ENCODE measurements around the gene F11R.
"Not testable (repeated sequence)": the region's sequence is repeated elsewhere in the genome, so short reads cannot be mapped to it uniquely, and the experiment has no call there.

F11R gene

DNA sequence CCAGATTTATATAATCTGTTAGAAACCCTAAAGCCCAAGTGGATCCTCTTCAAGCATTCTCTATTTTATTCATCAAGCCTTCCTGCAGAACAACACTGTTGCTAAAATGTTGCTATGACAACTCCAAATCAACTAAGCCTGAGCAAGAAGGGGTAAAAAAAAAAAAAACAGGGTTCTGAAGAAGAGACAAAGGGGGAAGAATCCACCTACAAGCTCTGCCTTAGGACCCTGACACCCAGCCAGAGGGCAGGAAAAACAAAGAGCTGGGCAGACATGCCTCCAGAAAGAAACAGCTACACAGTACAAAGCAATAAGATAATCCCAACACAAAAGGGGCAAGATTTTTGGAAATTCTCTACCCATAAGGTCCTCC lies 23.6 kb upstream of the F11R start:
- DNase-seq (ENCODE audit: low spot score), result no peak

DNA sequence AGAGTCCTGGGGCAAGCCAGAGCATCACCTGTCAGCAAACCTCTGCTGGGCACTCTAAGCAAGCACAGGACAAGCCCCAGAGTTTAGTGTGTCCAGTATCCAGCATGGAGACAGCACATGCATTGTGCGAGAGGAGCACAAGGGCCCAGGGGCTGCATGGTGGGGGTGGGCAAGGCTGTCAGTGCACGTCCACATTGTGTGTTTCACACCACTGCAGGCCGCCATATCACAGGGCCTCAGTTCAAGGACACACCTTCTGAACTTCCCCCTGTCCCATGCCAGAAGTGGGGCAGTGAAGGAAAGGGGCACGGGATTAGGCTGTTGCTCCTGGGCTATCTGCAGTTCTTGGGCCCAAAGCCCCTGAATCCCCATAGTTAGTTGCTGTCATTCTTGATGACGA lies 18.6 kb upstream of the F11R start:
- no peak for DNase-seq (ENCODE audit: low spot score)

DNA sequence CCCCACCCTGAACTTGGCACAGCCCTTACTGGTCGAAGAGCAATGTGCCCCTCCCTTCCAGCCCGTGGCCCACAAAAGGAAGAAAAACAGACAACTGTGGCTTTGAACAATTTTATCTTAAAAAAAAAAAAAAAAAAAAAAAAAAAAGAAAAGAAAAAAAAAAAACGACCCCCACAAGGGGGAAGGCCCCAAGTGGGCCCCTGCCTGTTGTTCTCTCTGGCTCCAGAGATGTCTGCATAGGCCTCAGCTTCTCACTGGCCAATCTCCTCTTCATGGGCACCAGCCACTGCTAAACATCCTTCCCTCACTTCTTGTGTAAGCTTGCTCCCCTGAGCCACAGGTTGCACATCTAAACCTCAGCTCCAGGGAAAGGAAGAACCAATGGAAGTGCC lies 18.2 kb upstream of the F11R start:
- no peak for DNase-seq (ENCODE audit: low spot score)

- peak; percentile 95 for DNase-seq (ENCODE audit: low spot score)
Measured at GRCh38 chr1:161038523-161039153, 17.7 kb upstream of the F11R start, which contains the start of gene TSTD1. Gene TSTD1 (minus strand): TSS chr1:161038964. CDS start chr1:161038889, 75 bp downstream.

DNA sequence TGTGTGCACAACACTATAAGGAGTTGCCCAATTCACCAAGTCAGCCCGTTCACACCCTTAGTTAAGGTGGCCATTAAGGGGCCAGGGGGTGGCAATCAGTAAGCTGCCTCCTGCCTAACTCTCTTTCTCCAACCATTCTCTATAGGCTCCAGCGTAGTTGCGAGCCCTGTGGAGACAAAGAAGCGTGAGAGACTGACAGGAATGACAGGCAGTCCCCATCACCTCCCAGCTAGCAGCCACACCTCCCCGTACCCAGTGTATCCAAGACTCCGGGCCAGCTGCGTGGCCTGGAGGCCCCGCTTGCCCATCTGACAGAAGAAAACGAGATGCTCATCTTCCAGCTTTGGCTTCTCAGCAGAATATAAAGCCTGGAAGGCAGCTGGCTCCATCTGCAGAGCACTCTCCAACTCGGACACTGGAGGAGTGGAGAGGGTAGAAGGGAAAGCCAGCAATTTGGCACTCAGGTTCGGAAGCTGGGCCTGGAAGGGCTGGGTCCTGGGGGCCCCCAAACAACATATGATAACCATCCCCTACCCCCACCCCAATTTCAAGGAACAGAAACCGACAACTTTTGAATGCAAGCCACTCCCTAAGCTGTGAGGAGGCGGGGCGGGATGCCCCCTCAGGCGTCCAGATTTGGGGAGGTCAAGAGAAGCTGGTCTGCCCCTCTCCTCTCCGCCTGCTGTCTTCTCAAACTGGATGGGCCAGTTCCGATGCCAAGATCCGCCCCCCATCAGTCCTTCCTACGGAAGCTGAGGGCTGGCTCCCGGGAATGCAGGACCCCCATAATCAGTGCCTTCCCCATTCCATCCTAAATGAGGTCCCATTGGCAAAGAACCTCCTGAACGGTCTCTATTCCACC lies 16.9 kb upstream of the F11R start:
- DNase-seq (ENCODE audit: low spot score), result no peak

DNA sequence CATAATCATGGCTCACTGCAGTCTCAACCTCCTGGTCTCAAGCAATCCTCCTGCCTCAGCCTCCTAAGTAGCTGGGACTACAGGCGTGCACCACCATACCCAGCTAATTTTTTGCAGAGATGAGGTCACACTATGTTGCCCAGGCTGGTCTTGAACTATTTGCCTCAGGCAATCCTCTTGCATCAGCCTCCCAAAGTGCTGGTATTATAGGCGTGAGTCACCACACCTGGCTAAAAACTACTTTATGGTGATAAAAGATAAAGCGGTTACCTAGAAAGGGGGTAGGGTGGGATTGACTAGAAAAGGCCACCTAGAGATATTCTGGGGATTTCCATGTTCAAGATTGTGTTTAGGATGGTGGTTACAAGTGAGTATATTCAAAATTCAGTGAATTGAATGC lies 12.8 kb upstream of the F11R start:
- DNase-seq (ENCODE audit: low spot score), result no peak

- DNase-seq (ENCODE audit: low spot score), result no peak
Measured at GRCh38 chr1:161032409-161032808, 11.5 kb upstream of the F11R start.

- DNase-seq (ENCODE audit: low spot score), result no peak
Measured at GRCh38 chr1:161031874-161032273, 10.9 kb upstream of the F11R start.

DNA sequence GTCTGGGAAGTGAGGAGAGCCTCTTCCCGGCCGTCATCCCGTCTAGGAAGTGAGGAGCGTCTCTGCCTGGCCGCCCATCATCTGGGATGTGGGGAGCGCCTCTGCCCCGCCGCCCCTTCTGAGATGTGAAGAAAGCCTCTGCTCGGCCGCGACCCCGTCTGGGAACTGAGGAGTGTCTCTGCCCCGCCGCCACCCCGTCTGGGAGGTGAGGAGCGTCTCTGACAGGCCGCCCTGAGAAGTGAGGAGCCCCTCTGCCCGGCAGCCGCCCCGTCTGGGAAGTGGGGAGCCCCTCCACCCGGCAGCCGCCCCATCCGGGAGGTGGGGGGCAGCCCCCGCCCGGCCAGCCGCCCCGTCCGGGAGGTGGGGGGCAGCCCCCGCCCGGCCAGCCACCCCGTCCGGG lies 8.5 kb upstream of the F11R start:
- not testable (repeated sequence) for DNase-seq (ENCODE audit: low spot score)

DNA sequence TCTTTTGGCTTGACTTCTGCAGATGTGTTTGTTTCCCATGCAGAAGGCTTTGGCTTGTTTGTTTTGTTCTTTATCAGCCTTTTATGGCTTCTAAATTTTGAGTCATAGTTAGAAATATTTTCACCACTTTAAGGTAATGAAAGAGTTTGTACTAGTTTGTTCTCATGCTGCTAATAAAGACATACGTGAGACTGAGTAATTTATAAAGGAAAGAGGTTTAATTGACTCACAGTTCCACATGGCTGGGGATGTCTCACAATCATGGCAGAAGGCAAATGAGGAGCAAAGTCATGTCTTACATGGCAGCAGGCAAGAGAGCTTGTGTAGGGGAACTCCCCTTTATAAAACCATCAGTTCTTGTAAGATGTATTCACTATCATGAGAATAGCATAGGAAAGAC lies 6.0 kb upstream of the F11R start:
- DNase-seq (ENCODE audit: low spot score), result not testable (repeated sequence)

DNA sequence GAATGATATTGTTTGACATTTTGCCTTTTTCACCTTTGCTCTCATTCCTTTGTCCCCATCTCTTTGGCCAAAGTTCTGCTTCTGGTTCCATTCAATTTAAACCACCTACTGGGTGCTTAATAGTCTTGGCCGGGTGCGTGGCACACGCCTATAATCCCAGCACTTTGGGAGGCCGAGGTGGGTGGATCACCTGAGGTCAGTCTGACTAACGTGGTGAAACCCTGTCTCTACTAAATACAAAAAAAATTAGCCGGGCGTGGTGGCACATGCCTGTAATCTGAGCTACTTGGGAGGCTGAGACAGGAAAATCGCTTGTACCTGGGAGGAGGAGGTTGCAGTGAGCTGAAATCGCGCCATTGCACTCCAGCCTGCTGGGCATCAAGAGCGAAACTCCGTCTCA lies 1.5 kb upstream of the F11R start:
- not testable (repeated sequence) for DNase-seq (ENCODE audit: low spot score)

GRCh38 chr1:161021970-161022353 lies 1.0 kb upstream of the F11R start:
- no peak for DNase-seq (ENCODE audit: low spot score)

- DNase-seq (ENCODE audit: low spot score), result peak; percentile 94
Measured at GRCh38 chr1:161021165-161021969, 415 bp upstream of the F11R start.

DNA sequence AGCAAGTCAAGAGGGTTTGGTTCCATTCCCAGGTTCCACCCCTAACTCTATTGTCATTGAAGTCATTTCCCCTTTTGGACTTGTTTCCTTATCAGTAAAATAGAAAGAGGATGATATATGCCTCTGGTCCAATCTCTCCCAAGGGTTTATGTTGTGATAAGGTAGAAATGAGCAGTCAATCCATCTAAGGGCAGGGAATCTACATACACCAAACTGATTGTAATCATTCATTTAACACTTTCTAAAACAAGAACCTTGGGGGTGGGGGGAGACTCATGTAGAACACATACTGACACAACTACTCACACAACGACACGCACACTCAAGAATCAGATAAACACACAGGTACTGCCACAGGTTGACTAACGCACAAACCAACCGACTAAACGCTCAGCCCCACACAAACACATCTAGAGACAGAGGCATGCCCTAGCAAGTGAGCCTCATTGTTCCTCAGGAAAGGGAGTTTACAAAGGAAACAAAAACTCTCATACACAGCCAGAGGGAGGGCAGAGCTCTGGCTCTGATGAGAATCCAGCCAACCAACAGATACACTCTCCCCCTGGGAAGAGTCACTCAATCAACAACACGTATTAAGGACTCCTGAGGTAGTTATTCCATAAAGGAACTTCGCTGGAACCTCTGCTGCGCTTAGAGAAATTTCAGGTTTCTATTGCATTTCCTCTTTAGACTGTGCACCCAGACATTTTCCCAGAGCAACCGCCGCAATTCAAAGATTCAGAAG lies 1.0 kb downstream of the F11R start:
- DNase-seq (ENCODE audit: low spot score), result peak; percentile 39

DNA sequence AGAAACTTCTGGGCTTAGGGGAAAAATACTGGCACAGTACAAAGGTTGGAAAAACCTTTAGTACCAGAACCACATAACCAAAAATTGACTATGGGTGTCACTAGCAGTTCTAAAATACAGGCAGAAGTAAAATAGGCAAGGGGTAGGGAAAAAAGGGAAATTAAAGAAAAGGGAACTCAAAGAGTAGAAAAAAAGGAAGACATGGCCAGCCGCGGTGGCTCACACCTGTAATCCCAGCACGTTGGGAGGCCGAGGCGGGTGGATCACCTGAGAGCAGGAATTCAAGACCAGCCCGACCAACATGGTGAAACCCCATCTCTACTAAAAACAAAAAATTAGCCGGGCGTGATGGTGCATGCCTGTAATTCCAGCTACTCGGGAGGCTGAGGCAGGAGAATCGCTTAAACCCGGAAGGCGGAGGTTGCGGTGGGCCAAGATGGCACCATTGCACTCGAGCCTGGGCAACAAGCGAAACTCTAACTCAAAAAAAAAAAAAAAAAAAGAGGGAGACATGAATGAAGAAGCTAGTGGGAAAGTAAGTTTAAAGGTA lies 1.8 kb downstream of the F11R start:
- DNase-seq (ENCODE audit: low spot score), result not testable (repeated sequence)

DNA sequence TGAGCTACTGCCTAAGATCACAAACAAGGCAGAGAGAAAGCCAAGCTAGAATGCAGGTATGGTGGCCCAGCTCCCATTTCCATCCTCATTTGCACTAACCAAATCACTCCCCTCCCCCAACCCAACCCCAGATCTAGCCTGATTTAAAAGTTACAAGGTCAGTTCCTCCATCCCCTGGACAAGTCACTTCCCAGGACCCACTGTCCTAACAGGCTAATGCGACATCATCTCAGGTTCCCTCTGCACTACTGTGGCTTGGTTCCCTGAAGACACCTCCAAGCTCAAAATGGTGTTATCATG lies 2.4 kb downstream of the F11R start:
- no peak for DNase-seq (ENCODE audit: low spot score)

DNA sequence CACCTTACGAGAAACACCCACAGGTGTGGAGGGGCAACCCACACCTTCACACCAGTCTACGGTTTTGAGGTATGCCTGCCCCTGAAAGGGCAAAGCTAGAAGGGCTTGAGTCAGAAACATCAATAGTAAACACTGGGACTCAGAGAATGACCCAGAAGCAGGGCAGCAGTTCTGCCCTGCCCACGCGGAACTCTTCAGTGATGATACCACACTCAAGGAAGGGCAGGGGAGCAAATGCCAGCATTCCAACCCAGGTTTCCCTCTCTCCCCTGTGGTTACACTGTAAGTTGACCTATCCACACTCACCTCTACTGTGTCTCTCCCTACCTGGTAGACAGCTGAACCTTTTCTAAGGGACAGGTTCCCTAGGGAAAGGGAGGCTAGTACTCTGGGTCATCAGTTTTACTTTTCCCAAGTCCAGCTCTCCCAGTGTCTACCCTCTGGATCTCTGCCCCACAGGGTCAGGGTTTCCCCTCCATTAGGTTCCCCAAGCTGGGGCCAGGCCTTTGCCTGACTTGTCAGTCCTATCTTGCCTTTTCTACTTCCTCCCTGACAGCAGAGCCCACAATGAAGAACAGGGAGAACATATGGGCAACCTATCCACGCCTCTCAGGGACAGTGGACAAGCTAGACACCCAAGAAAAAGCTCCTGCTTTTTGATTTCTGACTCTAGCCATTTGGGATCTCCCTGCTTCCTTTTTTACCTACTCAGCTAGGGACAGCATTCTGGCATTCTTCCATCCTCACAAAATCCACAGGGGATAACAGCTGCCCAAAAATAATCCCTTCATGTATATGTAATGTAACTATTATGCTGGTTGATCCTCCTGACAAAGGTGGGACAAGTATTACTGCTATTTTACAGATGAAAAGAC lies 3.0 kb downstream of the F11R start:
- DNase-seq (ENCODE audit: low spot score), result no peak

DNA sequence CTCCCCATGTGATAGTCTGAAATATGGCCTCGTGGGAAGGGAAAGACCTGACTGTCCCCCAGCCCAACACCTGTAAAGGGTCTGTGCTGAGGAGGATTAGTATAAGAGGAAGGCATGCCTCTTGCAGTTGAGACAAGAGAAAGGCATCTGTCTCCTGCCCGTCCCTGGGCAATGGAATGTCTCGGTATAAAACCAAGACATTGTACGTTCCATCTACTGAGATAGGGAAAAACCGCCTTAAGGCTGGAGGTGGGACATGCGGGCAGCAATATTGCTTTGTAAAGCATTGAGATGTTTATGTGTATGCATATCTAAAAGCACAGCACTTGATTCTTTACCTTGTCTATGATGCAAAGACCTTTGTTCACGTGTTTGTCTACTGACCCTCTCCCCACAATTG lies 3.8 kb downstream of the F11R start:
- DNase-seq (ENCODE audit: low spot score), result not testable (repeated sequence)

DNA sequence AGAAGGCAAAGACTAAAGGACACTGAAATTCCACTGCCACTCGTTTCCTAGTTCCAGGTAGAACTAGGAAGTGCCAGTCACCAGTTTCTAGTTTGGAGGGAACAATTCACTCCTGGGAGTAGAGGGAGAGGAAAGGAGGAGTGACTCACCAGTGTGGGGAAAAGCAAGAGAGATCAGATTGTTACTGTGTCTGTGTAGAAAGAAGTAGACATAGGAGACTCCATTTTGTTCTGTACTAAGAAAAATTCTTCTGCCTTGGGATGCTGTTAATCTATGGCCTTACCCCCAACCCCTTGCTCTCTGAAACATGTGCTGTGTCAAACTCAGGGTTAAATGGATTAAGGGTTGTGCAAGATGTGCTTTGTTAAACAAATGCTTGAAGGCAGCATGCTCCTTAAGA lies 4.3 kb downstream of the F11R start:
- DNase-seq (ENCODE audit: low spot score), result not testable (repeated sequence)

DNA sequence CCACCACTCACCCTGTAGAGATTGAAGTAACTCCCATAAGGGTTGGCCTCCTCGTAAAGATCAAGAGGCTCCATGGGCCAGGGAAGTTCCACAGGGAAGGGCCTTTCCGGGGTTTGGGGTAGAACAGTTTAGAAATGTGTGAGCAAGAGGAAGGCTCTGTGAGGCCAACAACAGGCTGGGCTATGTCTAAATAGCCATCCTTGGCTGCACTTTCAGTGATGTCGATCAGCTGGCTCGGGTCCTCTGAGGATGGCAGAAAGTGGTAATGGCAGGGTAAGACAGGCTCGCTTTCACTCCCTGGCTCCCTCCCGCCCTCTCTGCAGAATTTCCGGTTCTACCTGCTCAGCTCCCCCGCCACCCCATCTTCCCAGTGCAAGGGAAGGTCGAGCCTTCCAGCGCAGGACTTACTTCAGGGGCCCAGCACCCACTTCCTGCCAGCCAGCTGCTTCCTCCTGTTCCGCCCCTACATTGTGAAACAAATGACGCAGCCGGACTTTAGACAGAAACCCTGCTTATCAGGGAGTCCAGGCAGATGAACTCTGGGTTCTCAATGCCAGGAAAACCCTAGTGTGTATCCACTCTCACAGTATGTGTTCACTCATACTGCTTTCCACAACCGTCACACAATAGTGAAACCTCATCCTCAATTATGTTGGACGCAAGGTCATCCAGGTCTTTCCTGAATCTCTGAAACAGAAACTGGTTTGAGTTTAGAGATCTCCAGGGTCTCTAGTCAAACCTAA lies 7.3 kb downstream of the F11R start:
- peak; percentile 79 for DNase-seq (ENCODE audit: low spot score)
